Loucy (cell line): ENCODE results near the gene AGBL1.

Source experiments
- CTCF ChIP-seq: fragments of 200-600 bp; sonication (generic); conservative IDR thresholded peaks from 2 replicates; pipeline ENCODE4 v1.5.1; 2014; ENCODE audit warnings: mild to moderate bottlenecking, antibody characterized with exemption, low read length
- EZH2phosphoT487 ChIP-seq: fragments of 200-600 bp; IDR thresholded peaks from 2 replicates; pipeline ENCODE4 v1.6.1; 2018; ENCODE audit warnings: antibody characterized with exemption, mild to moderate bottlenecking, moderate library complexity, borderline replicate concordance

GRCh38 chr15:86491118-86491517, 411.4 kb downstream of the AGBL1 start:
- TF ChIP-seq CTCF = no peak
- TF ChIP-seq EZH2phosphoT487 = no peak
